Measurements from ENCODE around the gene MS4A1. TPM values are rescaled to one million over a fixed set of nuclear protein-coding genes. Genes with fewer than 3 reads are reported as not detected.

The MS4A1 gene
- not detected in 2 replicates for total RNA-seq

DNA sequence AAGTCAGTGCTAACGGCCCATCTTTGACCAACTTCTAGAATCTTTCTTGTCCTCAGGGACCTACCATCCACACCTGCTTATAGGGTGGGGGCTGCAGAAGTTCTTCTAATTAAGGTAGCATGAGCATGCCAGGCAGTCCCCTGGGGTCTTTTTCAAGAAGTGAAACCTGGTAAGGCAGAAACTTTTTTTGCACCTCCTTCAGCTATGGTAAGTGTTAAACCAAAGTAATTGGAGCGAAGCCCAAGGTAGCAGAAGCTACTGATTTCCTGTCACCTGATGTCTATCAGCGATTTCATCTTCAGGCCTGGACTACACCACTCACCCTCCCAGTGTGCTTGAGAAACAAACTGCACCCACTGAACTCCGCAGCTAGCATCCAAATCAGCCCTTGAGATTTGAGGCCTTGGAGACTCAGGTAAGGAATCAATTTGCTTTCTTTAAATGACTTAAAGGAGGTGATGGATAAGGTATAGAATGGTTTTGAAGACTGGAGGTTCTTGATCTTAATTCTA lies at the start of gene MS4A1:
MS4A1 (plus strand) TSS at position 317 of the 512 bp plus-strand sequence. CDS start 6,528 bp downstream, outside the sequence.
- DNase-seq (ENCODE audit: low read depth): no peak
- no peak within 1 kb of the TSS for H3K4me3 ChIP-seq (ENCODE audit: low read depth, low read length)
- H3K27me3 ChIP-seq (ENCODE audit: control insufficient read depth, insufficient read depth, low read length): no peaks in the 10 kb centered on the region
- H3K36me3 ChIP-seq (ENCODE audit: control insufficient read depth, insufficient read depth, low read length): no peaks in the 10 kb centered on the region
- TF ChIP-seq, protein P1, sequence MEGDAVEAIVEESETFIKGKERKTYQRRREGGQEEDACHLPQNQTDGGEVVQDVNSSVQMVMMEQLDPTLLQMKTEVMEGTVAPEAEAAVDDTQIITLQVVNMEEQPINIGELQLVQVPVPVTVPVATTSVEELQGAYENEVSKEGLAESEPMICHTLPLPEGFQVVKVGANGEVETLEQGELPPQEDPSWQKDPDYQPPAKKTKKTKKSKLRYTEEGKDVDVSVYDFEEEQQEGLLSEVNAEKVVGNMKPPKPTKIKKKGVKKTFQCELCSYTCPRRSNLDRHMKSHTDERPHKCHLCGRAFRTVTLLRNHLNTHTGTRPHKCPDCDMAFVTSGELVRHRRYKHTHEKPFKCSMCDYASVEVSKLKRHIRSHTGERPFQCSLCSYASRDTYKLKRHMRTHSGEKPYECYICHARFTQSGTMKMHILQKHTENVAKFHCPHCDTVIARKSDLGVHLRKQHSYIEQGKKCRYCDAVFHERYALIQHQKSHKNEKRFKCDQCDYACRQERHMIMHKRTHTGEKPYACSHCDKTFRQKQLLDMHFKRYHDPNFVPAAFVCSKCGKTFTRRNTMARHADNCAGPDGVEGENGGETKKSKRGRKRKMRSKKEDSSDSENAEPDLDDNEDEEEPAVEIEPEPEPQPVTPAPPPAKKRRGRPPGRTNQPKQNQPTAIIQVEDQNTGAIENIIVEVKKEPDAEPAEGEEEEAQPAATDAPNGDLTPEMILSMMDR (IDR thresholded peaks at IDR 0.05; ENCODE audit: insufficient read depth, low read length, poor library complexity, severe bottlenecking): no peak

GRCh38 chr11:60420015-60420414 lies 35.6 kb upstream of the MS4A1 start:
- H3K4me3 ChIP-seq (ENCODE audit: low read depth, low read length): no peak overlapping the region
- no peaks in the 10 kb centered on the region for H3K27me3 ChIP-seq (ENCODE audit: control insufficient read depth, insufficient read depth, low read length)
- H3K36me3 ChIP-seq (ENCODE audit: control insufficient read depth, insufficient read depth, low read length): no peaks in the 10 kb centered on the region
- no peak for DNase-seq (ENCODE audit: low read depth)
- TF ChIP-seq, protein P1 (IDR thresholded peaks at IDR 0.05; ENCODE audit: insufficient read depth, low read length, poor library complexity, severe bottlenecking): no peak

GRCh38 chr11:60422609-60423008 lies 33.0 kb upstream of the MS4A1 start:
- DNase-seq (ENCODE audit: low read depth): no peak
- Histone ChIP-seq H3K4me3 (ENCODE audit: low read depth, low read length) (no peak overlapping the region), H3K27me3 (ENCODE audit: control insufficient read depth, insufficient read depth, low read length) (no peaks in the 10 kb centered on the region), H3K36me3 (ENCODE audit: control insufficient read depth, insufficient read depth, low read length) (no peaks in the 10 kb centered on the region)
- TF ChIP-seq, protein P1 (IDR thresholded peaks at IDR 0.05; ENCODE audit: insufficient read depth, low read length, poor library complexity, severe bottlenecking): no peak

DNA sequence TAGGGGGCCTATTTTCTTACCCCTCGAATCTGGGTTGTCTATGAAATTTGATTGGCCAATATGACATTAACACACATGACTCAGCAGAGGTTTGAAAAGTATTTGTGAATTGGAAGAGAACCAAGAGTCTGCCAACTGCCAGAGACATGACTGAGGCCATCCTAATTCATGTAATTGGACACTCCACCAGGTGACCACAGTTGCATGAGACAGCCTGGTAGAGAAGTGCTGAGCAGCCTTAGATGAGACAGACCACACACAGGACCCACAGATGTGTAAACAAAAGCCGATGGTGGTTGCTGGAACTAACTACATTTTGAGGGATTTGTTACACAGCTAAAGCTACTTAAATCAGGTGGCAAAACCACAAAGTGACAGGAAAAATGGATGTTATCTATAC lies 27.1 kb upstream of the MS4A1 start:
- DNase-seq (ENCODE audit: low read depth): no peak
- Histone ChIP-seq H3K36me3 (ENCODE audit: control insufficient read depth, insufficient read depth, low read length) (no peaks in the 10 kb centered on the region), H3K27me3 (ENCODE audit: control insufficient read depth, insufficient read depth, low read length) (no peaks in the 10 kb centered on the region), H3K4me3 (ENCODE audit: low read depth, low read length) (no peak overlapping the region)
- TF ChIP-seq, protein P1 (IDR thresholded peaks at IDR 0.05; ENCODE audit: insufficient read depth, low read length, poor library complexity, severe bottlenecking): no peak

DNA sequence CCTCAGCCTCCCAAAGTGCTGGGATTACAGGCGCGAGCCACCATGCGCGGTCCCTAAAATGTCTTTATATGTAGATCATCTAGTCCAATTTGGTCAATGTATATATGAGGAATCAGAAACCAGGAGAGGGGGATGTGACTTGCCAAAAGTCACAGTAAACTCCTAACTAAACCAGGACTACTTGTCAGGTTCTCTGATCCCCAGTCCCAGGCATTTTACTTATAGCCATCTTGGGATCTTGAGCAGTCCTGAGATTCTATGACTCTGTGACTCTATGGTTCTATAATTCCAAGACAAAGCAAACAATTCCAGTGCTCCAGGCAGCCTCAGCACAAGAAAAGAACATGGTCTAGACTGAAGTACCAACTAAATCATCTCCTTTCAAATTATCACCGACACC lies 26.4 kb upstream of the MS4A1 start, which contains the start of gene MS4A5:
MS4A5 (plus strand) TSS at position 301 of the 400 bp plus-strand sequence. CDS start 103 bp downstream, outside the sequence.
- no peak for DNase-seq (ENCODE audit: low read depth)
- Histone ChIP-seq H3K36me3 (ENCODE audit: control insufficient read depth, insufficient read depth, low read length) (no peaks in the 10 kb centered on the region), H3K27me3 (ENCODE audit: control insufficient read depth, insufficient read depth, low read length) (no peaks in the 10 kb centered on the region), H3K4me3 (ENCODE audit: low read depth, low read length) (no peak within 1 kb of the TSS)
- TF ChIP-seq, protein P1 (IDR thresholded peaks at IDR 0.05; ENCODE audit: insufficient read depth, low read length, poor library complexity, severe bottlenecking): no peak

DNA sequence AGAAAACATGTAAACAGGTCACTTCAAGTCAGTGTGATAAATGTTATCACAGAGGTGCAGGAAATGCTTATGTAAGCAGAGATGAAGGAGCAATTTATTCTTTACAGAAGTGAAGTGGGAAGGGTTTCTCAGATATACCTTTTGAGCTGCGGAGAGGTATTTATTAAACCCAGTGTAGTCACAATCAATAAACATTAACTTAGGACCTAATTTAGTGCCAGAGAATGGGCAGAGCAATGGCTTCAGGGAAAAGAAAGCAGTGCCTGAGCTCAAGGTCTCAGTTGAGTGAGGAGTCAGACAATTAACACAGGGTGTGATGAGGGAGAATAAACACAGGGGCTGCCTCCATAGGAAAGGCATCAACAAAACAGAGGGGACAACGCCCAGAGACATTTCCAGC lies 24.4 kb upstream of the MS4A1 start:
- Histone ChIP-seq H3K36me3 (ENCODE audit: control insufficient read depth, insufficient read depth, low read length) (no peaks in the 10 kb centered on the region), H3K4me3 (ENCODE audit: low read depth, low read length) (no peak overlapping the region), H3K27me3 (ENCODE audit: control insufficient read depth, insufficient read depth, low read length) (no peaks in the 10 kb centered on the region)
- no peak for DNase-seq (ENCODE audit: low read depth)
- TF ChIP-seq, protein P1 (IDR thresholded peaks at IDR 0.05; ENCODE audit: insufficient read depth, low read length, poor library complexity, severe bottlenecking): no peak

Measured in kidney epithelial cell (primary cell).